GM23248 (cell line): ENCODE data around the gene CCDC54.

Source experiments
- EZH2 ChIP-seq: fragments of 200-600 bp; sonication (generic); IDR thresholded peaks from 2 replicates; pipeline ENCODE4 v1.6.1; 2018; ENCODE audit warnings: antibody characterized with exemption, mild to moderate bottlenecking; ENCODE audit not compliant: insufficient read depth, poor library complexity, severe bottlenecking
- EZH2phosphoT487 ChIP-seq: fragments of 200-600 bp; sonication (generic); IDR thresholded peaks from 2 replicates; pipeline ENCODE4 v1.6.1; 2018; ENCODE audit warnings: antibody characterized with exemption, moderate library complexity, mild to moderate bottlenecking, low read depth; ENCODE audit not compliant: insufficient read depth

DNA sequence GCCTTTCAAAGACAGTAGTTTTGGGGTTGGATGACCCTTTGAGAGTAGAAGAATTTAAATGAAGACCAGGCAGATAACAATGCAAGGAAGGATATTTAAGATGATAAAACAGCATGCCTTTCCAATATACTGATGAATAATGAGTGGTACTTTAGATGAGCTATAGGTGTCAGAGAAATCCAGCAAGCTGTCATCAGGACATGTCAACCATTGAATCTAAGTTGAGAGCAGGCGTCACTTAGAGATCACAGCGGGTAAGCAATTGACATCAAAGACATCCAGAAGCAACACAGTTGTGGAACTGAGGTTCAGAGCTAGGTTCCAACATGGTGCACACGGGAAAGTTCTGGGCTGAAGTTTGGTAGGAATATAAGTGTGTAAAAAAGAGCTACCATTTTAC, 25.0 kb downstream of the CCDC54 start:
- TF ChIP-seq EZH2 (no peak), EZH2phosphoT487 (no peak)
